Measurements from ENCODE around the gene PTTG1IP.

Gene PTTG1IP

GRCh38 chr21:44899768-44900558 is 26.5 kb upstream of the PTTG1IP start:
- no peak overlapping the region for H3K27ac ChIP-seq
- ChIA-PET CTCF (interaction anchor here (0.7 kb wide), 1 partner anchor 11 kb away, joined by 4 read pairs; no protein-coding TSS in a partner anchor), POLR2A (ENCODE audit: low non-redundant PET) (no interaction called here)
- DNase-seq (ENCODE audit: low spot score), result no peak
- TF ChIP-seq, protein P1, sequence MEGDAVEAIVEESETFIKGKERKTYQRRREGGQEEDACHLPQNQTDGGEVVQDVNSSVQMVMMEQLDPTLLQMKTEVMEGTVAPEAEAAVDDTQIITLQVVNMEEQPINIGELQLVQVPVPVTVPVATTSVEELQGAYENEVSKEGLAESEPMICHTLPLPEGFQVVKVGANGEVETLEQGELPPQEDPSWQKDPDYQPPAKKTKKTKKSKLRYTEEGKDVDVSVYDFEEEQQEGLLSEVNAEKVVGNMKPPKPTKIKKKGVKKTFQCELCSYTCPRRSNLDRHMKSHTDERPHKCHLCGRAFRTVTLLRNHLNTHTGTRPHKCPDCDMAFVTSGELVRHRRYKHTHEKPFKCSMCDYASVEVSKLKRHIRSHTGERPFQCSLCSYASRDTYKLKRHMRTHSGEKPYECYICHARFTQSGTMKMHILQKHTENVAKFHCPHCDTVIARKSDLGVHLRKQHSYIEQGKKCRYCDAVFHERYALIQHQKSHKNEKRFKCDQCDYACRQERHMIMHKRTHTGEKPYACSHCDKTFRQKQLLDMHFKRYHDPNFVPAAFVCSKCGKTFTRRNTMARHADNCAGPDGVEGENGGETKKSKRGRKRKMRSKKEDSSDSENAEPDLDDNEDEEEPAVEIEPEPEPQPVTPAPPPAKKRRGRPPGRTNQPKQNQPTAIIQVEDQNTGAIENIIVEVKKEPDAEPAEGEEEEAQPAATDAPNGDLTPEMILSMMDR (conservative IDR thresholded peaks at IDR 0.05; ENCODE audit: low read depth), result no peak

GRCh38 chr21:44898851-44899767 is 25.6 kb upstream of the PTTG1IP start:
- TF ChIP-seq, protein P1 (conservative IDR thresholded peaks at IDR 0.05; ENCODE audit: low read depth), result no peak
- ChIA-PET POLR2A (ENCODE audit: low non-redundant PET) (no interaction called here), CTCF (no interaction called here)
- DNase-seq (ENCODE audit: low spot score), result no peak
- H3K27ac ChIP-seq, result no peak overlapping the region

DNA sequence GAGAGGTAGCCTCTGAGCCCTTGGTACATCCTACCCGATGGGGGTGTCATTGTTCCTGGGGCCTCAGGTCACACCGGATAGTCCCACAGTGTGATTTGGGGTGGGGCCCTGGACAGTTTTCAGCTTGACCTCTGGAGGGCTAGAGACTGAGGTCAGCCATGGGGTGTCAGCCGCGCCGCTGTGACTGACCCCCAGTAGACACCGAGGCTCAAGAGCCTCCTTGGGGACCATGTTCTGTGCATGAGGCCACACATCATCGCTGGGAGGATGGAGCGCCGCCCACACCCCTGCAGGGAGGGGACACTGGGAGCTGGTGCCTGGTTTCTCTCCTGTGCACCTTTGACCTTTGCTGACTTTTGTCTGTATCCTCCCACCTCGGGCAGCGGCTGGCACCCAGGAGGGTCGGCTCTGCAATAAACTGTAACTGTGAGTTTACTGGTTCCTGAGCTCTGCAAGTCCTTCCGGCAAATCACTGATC is 24.6 kb upstream of the PTTG1IP start:
- POLR2A ChIA-PET (ENCODE audit: low non-redundant PET), result no interaction called here
- H3K27ac ChIP-seq, result no peak overlapping the region
- CTCF ChIA-PET, result interaction anchor here (0.8 to 1.2 kb wide), 2 partner anchors 29 to 98 kb away, joined by 3 to 4 read pairs; no protein-coding TSS in a partner anchor
- TF ChIP-seq, protein P1 (conservative IDR thresholded peaks at IDR 0.05; ENCODE audit: low read depth), result no peak
- no peak for DNase-seq (ENCODE audit: low spot score)

GRCh38 chr21:44897326-44898010 is 24.0 kb upstream of the PTTG1IP start:
- CTCF ChIA-PET, result interaction anchor here (0.8 to 1.2 kb wide), 2 partner anchors 30 to 97 kb away, joined by 3 to 4 read pairs; no protein-coding TSS in a partner anchor
- H3K27ac ChIP-seq, result no peak overlapping the region
- TF ChIP-seq, protein P1 (conservative IDR thresholded peaks at IDR 0.05; ENCODE audit: low read depth), result no peak
- DNase-seq (ENCODE audit: low spot score), result no peak
- POLR2A ChIA-PET (ENCODE audit: low non-redundant PET), result no interaction called here

GRCh38 chr21:44896561-44897286 is 23.2 kb upstream of the PTTG1IP start:
- no peak for DNase-seq (ENCODE audit: low spot score)
- H3K27ac ChIP-seq, result no peak overlapping the region
- TF ChIP-seq, protein P1 (conservative IDR thresholded peaks at IDR 0.05; ENCODE audit: low read depth), result no peak
- ChIA-PET POLR2A (ENCODE audit: low non-redundant PET) (no interaction called here), CTCF (no interaction called here)
